GM12891 (cell line): ENCODE data around the gene ABCC4.

Experiments used
- PAX5 ChIP-seq: IDR thresholded peaks from 2 replicates; pipeline ENCODE4 v1.6.1; 2011; ENCODE audit warnings: low read length, moderate library complexity, mild to moderate bottlenecking; ENCODE audit not compliant: insufficient read depth, severe bottlenecking
- POLR2A ChIP-seq: IDR thresholded peaks from 2 replicates; pipeline ENCODE4 v1.6.1; 2011; ENCODE audit warnings: low read depth, low read length, control low read depth
- POLR2AphosphoS5 ChIP-seq: IDR thresholded peaks from 2 replicates; pipeline ENCODE4 v1.6.1; 2011; ENCODE audit warnings: low read depth, low read length, control low read depth
- SPI1 ChIP-seq: IDR thresholded peaks from 2 replicates; pipeline ENCODE4 v1.6.1; 2011; ENCODE audit warnings: low read depth, low read length, control low read depth

GRCh38 chr13:95239283-95239682, 62.0 kb downstream of the ABCC4 start:
- no peak for TF ChIP-seq POLR2AphosphoS5
- no peak for TF ChIP-seq POLR2A
- TF ChIP-seq SPI1: peak; percentile 83
- TF ChIP-seq PAX5: no peak
